Measurements from ENCODE around the gene SERPINA1.
"Not testable (repeated sequence)": the region's sequence is repeated elsewhere in the genome, so short reads cannot be mapped to it uniquely, and the experiment has no call there.

SERPINA1 gene

DNA sequence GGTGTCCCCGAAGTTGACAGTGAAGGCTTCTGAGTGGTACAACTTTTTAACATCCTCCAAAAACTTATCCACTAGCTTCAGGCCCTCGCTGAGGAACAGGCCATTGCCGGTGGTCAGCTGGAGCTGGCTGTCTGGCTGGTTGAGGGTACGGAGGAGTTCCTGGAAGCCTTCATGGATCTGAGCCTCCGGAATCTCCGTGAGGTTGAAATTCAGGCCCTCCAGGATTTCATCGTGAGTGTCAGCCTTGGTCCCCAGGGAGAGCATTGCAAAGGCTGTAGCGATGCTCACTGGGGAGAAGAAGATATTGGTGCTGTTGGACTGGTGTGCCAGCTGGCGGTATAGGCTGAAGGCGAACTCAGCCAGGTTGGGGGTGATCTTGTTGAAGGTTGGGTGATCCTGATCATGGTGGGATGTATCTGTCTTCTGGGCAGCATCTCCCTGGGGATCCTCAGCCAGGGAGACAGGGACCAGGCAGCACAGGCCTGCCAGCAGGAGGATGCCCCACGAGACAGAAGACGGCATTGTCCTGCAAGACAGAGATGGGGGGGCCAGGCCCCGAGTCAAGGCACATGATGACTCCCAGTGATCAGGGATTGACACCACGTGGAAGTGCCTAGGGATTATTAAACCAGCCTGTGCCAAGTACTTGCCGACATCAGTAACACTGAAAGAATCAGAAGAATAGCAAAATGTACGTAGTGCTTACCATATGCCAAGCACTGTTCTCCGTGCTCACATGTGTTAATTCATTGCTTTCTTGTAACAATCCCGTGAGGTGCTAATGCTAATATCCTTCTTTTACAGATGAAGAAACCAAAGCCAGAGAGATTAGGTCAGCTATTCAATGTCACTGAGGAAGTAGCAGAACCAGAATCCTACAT lies 5.4 kb downstream of the SERPINA1 start:
- no peak for DNase-seq

GRCh38 chr14:94382099-94382715 lies 6.2 kb downstream of the SERPINA1 start:
- no peak for DNase-seq

DNA sequence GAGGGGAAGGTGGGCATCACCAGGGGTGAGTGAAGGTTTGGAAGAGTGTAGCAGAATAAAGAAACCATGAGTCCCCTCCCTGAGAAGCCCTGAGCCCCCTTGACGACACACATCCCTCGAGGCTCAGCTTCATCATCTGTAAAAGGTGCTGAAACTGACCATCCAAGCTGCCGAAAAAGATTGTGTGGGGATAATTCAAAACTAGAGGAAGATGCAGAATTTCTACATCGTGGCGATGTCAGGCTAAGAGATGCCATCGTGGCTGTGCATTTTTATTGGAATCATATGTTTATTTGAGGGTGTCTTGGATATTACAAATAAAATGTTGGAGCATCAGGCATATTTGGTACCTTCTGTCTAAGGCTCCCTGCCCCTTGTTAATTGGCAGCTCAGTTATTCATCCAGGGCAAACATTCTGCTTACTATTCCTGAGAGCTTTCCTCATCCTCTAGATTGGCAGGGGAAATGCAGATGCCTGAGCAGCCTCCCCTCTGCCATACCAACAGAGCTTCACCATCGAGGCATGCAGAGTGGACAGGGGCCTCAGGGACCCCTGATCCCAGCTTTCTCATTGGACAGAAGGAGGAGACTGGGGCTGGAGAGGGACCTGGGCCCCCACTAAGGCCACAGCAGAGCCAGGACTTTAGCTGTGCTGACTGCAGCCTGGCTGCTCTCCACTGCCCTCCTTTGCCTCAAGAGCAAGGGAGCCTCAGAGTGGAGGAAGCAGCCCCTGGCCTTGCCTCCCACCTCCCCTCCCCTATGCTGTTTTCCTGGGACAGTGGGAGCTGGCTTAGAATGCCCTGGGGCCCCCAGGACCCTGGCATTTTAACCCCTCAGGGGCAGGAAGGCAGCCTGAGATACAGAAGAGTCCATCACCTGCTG lies 7.0 kb downstream of the SERPINA1 start:
- DNase-seq: no peak

DNA sequence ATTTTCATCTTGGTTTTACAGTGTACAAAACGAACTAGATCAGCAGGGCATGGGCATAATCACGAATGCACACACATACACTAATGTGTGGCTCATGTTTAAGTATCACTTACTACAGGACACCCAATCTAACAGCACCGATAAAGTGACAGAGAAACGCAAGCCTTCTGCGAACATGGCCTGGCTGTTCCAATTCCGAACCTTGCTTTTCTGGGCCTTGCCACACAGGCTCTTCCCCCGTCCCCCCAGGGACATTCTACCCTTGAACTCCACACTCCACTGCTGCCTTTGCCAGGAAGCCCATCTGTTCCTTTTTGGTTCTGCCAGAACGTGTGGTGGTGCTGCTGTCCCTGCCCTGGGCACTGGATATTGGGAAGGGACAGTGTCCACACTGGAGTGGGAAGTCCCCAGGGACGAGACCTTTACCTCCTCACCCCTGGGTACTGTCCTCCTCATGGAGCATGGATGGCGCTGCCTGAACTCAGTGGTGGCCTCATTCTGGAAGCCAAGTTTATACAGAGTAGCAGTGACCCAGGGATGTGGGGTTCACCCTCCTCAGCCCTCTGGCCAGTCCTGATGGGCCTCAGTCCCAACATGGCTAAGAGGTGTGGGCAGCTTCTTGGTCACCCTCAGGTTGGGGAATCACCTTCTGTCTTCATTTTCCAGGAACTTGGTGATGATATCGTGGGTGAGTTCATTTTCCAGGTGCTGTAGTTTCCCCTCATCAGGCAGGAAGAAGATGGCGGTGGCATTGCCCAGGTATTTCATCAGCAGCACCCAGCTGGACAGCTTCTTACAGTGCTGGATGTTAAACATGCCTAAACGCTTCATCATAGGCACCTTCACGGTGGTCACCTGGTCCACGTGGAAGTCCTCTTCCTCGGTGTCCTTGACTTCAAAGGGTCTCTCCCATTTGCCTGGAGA lies 7.9 kb downstream of the SERPINA1 start:
- DNase-seq: no peak

DNA sequence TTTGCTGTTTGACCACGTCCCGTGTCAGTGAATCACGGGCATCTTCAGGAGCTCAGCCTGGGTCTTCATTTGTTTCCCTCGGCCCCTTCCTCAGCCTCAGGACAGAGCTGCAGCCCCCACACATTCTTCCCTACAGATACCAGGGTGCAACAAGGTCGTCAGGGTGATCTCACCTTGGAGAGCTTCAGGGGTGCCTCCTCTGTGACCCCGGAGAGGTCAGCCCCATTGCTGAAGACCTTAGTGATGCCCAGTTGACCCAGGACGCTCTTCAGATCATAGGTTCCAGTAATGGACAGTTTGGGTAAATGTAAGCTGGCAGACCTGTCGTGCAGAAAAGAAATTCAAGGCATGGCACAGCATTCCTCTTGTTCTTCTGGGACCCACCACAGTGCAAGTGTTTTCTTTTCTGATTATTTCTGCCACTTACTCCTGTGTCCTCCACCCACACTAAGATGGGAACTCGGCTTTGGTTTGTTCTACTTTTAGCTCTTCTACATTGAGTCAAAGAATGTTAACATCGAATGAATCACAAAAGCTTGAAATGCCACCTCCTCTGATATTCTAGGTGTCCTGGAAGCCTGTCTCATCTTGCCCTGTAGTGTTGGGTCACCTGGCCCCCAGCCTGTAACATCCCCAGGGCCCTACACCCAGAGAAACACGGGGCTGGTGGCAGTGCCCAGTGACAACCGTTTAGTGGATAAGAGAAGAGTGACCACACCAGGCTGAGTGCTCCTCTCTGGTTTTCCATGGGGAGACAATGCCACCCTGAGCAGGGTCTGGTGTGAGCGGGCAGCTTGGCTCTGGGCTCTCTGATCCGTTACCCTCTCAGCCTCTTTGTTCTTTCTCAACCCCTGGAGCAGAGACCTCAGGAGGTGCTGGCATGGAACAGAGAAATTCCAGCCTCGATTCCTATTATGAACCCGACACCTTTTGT lies 8.8 kb downstream of the SERPINA1 start:
- DNase-seq: no peak

- no peak for DNase-seq
Measured at GRCh38 chr14:94378527-94379290, 9.7 kb downstream of the SERPINA1 start.

DNA sequence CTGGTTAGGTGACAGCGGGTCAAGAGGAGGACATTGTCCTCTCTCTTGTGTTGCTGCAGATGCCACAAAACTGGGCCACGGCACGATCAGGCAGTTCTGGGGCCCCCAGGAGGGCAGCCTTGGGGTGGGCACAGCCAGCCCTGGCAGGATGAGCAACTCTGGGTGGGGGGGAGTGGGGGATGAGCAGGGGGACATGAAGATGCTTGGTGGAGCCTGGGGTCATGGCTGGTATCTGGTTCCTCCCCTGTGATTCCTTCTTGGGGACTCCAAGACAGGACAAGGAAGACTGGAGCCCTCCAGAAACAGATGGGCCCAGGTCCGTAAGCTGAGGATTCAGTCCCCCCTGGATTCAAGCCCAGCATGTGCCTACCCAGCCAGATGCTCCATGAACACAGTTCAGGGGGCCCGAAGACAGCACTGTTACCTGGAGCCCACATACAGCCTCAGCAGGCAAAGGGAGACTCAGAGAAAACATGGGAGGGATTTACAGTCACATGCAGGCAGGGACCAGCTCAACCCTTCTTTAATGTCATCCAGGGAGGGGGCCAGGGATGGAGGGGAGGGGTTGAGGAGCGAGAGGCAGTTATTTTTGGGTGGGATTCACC lies 10.4 kb downstream of the SERPINA1 start:
- no peak for DNase-seq

GRCh38 chr14:94376976-94377865 lies 11.2 kb downstream of the SERPINA1 start:
- no peak for DNase-seq

DNA sequence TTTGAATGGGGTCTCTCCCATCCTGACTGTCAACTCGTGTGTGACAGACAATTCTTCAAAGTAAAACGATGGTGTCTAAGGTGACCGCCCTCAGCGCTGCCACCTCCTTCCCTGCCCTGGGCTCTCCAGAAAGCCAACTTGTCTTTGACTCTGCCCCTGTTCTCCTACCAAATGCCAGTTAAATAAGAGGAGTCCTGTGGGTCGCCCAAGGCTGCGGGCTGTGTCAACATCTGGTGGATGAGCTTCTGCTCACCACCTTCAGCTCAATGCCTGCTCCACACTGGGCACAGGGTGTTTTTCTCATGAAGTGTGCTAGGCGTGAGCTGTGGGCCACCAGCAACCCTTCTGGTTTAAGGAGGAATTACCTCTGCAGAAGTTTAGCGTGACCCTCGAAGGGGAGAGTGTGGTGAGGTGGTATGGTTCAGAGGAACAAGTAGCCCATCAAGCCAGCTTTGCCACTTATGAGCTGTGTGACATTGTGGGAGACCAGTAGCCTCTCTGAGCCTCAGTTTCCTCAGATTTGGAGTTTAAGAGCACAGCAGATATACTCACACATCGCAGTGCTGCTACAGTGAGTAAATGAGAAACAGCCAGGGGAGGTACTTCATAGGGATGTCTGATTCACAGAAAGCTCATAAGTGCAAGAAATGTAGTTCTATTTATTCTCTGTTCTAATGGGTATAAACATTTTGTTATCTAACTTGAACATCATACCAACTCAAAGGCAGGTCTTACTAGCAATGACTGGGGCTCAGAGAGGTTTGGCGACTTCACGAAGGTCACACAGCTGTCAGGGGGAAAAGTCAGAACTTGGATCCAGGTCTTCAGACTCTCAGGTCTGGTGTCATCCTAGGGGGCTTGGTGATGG lies 12.1 kb downstream of the SERPINA1 start:
- no peak for DNase-seq

- no peak for DNase-seq
Measured at GRCh38 chr14:94375552-94376107, 12.8 kb downstream of the SERPINA1 start.

DNA sequence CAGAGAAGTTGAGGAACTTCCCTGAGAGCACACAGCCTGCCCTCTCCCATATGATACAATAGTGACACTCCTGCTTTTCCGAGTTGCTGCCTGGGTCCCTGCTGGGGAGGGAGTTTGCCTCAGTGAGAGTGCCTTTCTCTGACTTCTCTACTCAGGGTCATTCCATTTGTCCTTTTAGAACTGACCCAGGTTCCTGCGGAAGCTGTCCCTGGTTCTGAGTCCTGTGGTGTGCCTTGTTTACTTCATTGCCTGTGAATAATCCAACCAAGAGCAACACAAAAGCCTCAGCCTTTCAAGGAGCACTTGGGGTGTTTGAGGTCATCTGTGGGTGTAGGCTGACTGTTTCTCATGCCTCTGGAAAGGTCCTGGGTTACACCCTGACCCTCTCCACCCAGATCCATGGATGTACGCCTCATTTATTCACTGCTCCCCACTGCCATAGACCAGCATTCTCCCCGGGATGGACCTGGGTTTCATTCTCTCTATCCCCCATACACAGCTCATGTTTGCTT lies 13.6 kb downstream of the SERPINA1 start:
- no peak for DNase-seq

- DNase-seq: no peak
Measured at GRCh38 chr14:94374116-94374515, 14.3 kb downstream of the SERPINA1 start.

DNA sequence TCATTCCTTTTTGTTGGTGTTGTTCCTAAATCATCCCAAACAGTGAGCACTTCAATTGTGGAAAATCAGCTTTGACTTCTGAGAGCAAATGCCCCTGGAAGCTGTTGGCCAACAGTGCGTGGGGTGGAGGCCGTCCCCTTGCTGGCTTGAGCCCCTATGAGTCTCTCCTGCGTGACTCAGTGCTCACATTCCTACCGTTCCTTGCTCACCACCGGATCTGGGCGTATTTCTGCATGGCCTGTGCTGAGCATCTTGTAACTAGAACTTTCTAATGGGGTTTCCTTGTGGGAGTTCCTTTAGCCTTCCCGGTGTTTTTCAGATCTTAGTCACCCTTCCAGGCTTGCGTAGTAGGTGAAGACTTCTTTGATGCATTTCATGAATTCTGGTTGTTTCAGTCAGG lies 14.7 kb downstream of the SERPINA1 start:
- DNase-seq: no peak

DNA sequence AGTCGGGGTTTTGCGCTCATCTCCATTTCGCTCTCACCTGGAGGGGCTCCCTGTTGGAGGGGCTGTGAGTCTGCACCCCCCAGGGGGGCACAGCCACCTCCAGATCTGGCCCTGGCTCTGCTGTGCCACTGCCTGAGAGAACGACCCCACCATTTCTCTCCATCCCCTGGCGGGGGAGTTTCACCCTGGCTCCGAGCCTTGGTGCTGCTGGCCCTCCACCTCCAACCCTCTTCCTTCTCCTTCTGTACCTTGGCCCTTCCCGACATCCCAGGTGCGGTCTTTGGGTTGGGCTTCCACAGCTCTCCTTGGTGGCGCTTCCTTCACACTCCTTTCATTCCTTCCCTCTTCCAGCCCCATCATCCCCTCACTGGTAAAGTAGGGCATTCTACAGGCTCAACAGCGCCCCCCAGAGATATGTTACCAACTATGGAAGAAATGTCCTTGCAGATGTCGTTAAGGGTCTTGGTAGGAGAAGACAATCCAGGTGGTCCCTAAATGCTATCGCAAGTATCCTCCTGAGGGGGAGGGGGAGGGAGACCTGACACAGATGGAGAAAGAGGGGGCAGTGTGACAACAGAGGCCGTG lies 16.3 kb downstream of the SERPINA1 start:
- DNase-seq: no peak

- DNase-seq: no peak
Measured at GRCh38 chr14:94370524-94370910, 17.9 kb downstream of the SERPINA1 start.

GRCh38 chr14:94369766-94370523 lies 18.5 kb downstream of the SERPINA1 start:
- DNase-seq: not testable (repeated sequence)

All from NCI-H187 (cell line).